BE2C (cell line): Measurements from ENCODE around the gene HES4.
A peak's percentile ranks its signal among the peaks of the same experiment; 100 is the strongest.

Experiments used
- DNase-seq: peaks from one replicate; pipeline ENCODE4 v3.0.0-alpha.2; 2020
- H3K27me3 ChIP-seq: fragments of 250-450 bp; sonication (Bioruptor Pico); 2 replicates; pipeline ENCODE4 v1.5.1; 2020; ENCODE audit warnings: mild to moderate bottlenecking
- H3K36me3 ChIP-seq: fragments of 250-450 bp; sonication (Bioruptor Pico); 2 replicates; pipeline ENCODE4 v1.5.1; 2020; ENCODE audit warnings: mild to moderate bottlenecking
- H3K4me1 ChIP-seq: fragments of 250-450 bp; sonication (Bioruptor Pico); 2 replicates; pipeline ENCODE4 v1.5.1; 2020
- H3K4me3 ChIP-seq: 2 replicates; pipeline ENCODE4 v1.5.1; 2011; ENCODE audit warnings: low read depth, low read length
- H3K9me3 ChIP-seq: fragments of 250-450 bp; sonication (Bioruptor Pico); 2 replicates; pipeline ENCODE4 v1.5.1; 2020
- CTCF ChIP-seq: IDR thresholded peaks from 2 replicates; pipeline ENCODE4 v1.5.1; 2012; ENCODE audit warnings: mild to moderate bottlenecking, low read depth, low read length

The HES4 gene

GRCh38 chr1:1035291-1035943 is 35.5 kb upstream of the HES4 start:
- Histone ChIP-seq H3K4me3 (no peak overlapping the region), H3K36me3 (no peaks in the 10 kb centered on the region), H3K9me3 (no peaks in the 10 kb centered on the region), H3K27me3 (peaks cover 39% of the 10 kb centered on the region), H3K4me1 (peaks cover 13% of the 10 kb centered on the region)
- no peak for DNase-seq
- TF ChIP-seq CTCF, result no peak

GRCh38 chr1:1034439-1034781 is 34.5 kb upstream of the HES4 start:
- H3K4me1 ChIP-seq, result peaks cover 5% of the 10 kb centered on the region
- DNase-seq, result peak; percentile 54
- H3K4me3 ChIP-seq, result no peak overlapping the region
- peaks cover 29% of the 10 kb centered on the region for H3K27me3 ChIP-seq
- no peaks in the 10 kb centered on the region for H3K9me3 ChIP-seq
- no peaks in the 10 kb centered on the region for H3K36me3 ChIP-seq
- TF ChIP-seq CTCF, result no peak

- Histone ChIP-seq H3K36me3 (no peaks in the 10 kb centered on the region), H3K4me3 (no peak overlapping the region), H3K4me1 (no peaks in the 10 kb centered on the region; the same call in 1 of the 2 replicates), H3K9me3 (no peaks in the 10 kb centered on the region), H3K27me3 (peaks cover 24% of the 10 kb centered on the region)
- DNase-seq, result no peak
- TF ChIP-seq CTCF, result no peak
Measured at GRCh38 chr1:1033731-1034438, 34.0 kb upstream of the HES4 start.

GRCh38 chr1:1033009-1033587 is 33.2 kb upstream of the HES4 start:
- Histone ChIP-seq H3K4me3 (peak overlapping the region; percentile 38), H3K36me3 (no peaks in the 10 kb centered on the region), H3K9me3 (no peaks in the 10 kb centered on the region), H3K27me3 (peaks cover 16% of the 10 kb centered on the region), H3K4me1 (no peaks in the 10 kb centered on the region)
- TF ChIP-seq CTCF, result peak; percentile 77
- DNase-seq, result peak; percentile 97

GRCh38 chr1:1032424-1032823 is 32.5 kb upstream of the HES4 start:
- Histone ChIP-seq H3K9me3 (no peaks in the 10 kb centered on the region), H3K27me3 (peaks cover 16% of the 10 kb centered on the region), H3K36me3 (no peaks in the 10 kb centered on the region), H3K4me3 (peak overlapping the region; percentile 38), H3K4me1 (no peaks in the 10 kb centered on the region)
- peak; percentile 73 for DNase-seq
- TF ChIP-seq CTCF, result peak; percentile 30
